GM20000 (cell line): ENCODE data around the gene MASP1.

Source experiments
- DNase-seq: peaks from one replicate; pipeline ENCODE4 v3.0.0; 2012; ENCODE audit warnings: low spot score
- TF ChIP-seq, protein P1 (sequence below): IDR thresholded peaks from 2 replicates; pipeline ENCODE4 v1.5.1; 2012; ENCODE audit warnings: mild to moderate bottlenecking, control low read depth; ENCODE audit errors: extremely low read depth, missing control alignments

The MASP1 gene

DNA sequence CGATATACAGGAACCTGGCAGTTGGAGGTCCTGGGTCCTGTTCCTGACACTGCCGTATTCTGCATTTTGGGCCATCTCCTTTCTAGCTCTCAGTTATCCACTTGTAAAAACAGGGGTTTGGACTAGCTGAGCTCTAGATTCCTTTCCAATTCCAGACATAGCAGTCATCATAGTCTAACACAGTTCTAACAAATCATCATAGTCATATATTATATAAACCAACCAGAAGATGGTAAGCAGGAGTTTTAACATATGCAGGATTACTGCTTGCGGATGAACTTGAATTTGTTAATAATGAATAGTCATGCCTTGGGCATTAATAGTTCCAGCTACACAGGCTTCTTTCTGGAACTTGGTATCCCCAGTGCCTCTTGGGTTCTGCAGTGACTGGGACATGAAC is 26.6 kb downstream of the MASP1 start:
- no peak for DNase-seq
- TF ChIP-seq, protein P1, sequence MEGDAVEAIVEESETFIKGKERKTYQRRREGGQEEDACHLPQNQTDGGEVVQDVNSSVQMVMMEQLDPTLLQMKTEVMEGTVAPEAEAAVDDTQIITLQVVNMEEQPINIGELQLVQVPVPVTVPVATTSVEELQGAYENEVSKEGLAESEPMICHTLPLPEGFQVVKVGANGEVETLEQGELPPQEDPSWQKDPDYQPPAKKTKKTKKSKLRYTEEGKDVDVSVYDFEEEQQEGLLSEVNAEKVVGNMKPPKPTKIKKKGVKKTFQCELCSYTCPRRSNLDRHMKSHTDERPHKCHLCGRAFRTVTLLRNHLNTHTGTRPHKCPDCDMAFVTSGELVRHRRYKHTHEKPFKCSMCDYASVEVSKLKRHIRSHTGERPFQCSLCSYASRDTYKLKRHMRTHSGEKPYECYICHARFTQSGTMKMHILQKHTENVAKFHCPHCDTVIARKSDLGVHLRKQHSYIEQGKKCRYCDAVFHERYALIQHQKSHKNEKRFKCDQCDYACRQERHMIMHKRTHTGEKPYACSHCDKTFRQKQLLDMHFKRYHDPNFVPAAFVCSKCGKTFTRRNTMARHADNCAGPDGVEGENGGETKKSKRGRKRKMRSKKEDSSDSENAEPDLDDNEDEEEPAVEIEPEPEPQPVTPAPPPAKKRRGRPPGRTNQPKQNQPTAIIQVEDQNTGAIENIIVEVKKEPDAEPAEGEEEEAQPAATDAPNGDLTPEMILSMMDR: no peak

DNA sequence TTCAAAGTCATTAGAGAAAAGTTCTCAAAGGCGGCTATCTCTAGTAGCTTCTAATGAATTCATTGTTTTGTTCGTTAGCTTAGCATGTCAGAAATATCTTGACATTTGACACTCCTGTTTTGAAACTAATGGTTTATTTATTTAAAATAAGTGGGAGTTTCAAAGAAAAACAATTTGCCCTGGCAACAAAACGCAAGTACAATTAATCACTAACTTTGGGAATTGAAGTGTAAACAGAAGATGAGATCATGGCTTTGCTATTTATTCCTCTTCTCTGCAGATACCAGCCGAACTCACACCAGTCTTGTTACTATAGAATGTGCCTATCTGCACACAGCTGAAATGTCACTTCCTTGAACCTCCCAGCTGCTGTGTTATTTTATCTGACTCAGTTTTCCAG is 27.5 kb downstream of the MASP1 start:
- no peak for DNase-seq
- TF ChIP-seq, protein P1: no peak

DNA sequence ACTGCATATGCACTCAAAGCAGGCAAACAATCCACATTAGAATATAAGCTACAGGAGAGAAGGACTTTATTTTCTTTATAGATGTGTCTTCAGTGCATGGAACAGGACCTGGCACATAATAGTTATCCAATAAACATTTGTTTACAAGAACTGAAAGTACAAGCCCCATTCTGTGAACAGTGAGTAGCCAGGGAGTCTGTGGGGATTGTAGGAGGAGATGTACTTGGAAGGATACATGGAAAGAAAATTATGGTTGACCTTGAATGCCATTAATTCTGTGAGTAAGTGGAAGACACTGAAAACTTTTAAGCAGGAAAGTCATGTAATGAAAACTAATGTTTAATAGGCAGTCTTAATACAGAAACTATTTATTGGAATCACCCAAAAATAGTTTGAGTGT is 28.3 kb downstream of the MASP1 start:
- DNase-seq: no peak
- TF ChIP-seq, protein P1: no peak

DNA sequence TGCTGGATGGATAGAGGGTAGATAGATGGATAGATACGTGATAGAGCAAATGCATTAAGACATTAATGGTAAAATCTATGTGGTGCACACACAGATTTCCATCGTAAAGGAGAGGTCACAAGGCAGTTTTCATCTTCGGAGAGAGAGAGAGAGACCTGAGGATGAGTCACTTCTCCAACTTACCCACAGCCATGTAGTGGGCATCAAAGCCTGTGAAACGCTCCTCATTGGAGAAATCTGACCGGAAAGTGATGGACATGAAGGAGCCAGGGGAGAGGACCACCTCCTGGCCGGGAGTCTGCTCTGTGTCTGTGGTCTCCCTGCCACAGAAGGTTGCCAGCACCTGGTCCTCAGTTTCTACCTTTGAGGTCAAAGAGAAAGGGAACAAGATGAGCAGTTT is 29.2 kb downstream of the MASP1 start:
- TF ChIP-seq, protein P1: no peak

DNA sequence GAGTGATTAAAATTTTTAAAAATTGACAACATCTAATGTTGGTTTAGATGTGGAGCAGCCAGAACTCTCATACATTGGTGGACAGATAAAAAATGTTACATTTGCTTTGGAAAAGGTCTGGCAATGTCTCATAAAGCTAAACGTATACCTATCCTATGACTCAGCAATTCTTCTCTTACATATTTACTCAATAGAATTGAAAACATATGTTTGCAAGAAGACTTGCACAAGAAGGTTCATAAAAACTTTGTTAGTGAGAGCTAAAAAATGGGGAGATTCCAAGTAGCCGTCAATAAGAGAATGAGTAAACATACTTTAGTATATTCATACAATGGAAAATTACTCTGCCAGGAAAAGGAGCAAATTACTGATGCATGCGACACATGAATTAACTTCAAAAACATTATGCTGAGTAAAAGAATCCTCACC is 30.0 kb downstream of the MASP1 start:
- no peak for DNase-seq
- TF ChIP-seq, protein P1: no peak

More for the DNA sequence above, 29.2 kb downstream of the MASP1 start:
- DNase-seq: no peak

DNA sequence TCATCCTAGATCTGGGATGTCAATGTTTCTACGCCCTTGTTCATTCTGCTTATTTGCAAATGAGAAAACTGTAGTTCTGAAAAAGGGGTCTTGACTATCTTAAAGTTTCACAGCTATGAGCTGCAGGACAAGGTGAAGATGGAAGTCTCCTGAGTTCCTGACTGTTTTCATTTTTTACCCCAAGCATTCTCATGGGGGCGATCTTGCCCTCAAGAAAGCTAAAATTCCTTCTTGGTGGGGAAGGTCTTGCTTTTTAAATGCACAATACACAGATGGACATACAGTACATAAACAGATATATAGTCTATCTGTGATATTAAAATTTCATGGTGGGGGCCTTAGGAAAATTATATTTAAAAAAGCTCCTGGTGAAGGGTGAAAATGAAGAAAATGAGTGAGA is 32.4 kb downstream of the MASP1 start:
- DNase-seq: no peak
- TF ChIP-seq, protein P1: no peak

DNA sequence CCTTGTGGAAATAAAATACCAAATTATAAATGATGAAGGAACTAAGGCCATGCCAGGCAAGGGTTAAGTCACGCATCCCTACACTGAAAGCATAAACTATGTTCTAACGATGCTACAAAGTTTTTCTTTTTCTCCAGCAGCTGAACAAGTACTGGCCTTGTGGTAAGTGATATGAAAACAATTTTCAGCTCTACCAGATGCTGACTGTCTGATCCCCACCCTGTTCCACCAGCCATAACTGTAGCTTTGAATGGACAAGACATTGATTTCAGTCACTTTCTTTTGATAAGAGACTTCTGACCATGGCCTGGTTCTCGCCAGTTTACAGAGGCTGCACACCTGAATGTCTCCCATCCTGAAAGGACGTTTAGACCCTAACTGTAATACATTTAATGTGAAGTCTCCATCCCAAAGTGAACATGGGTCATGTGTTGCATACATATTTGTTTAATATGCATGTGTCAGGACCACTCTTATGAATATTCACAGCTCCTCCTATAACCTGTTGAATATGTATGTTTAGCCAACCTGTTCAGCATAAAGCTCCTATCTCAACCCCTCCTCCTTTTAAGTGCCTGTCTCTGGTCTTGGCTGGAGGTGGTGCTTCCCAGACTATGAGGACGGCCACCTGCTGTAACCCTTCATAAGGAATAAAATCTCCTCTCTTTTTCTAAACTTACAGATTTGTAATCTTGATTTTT is 33.4 kb downstream of the MASP1 start:
- TF ChIP-seq, protein P1: no peak
- no peak for DNase-seq
